ENCODE results near the gene NOC2L.

DNA sequence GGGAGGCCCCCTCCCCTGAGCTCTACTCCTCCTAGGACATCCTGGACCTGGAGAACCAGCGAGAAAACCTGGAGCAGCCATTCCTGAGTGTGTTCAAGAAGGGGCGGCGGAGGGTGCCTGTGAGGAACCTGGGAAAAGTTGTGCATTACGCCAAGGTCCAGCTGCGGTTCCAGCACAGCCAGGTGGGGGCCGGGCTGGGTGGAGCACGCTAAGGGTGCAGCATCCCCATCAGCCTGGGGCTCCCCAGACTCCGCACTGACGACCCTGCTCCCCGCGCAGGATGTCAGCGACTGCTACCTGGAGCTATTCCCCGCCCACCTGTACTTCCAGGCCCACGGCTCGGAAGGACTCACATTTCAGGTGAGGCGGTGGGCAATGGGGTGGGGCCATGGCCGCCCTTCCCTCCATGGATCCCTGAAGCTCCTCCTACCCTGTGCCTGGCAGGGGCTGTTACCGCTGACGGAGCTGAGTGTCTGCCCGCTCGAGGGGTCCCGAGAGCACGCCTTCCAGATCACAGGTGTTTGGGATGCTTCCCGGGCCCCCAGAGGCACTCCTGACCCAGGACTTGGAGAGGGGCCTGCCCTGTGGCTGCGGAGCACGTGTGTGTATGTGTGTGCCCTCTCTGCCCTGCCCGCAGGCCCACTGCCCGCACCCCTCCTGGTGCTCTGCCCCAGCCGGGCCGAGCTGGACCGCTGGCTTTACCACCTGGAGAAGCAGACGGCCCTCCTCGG, 11.4 kb upstream of the NOC2L start:
- TF ChIP-seq POLR2A (IDR thresholded peaks at IDR 0.05) (no peak), EP300 (IDR thresholded peaks at IDR 0.05) (no peak)
- TF ChIP-seq, protein P1, sequence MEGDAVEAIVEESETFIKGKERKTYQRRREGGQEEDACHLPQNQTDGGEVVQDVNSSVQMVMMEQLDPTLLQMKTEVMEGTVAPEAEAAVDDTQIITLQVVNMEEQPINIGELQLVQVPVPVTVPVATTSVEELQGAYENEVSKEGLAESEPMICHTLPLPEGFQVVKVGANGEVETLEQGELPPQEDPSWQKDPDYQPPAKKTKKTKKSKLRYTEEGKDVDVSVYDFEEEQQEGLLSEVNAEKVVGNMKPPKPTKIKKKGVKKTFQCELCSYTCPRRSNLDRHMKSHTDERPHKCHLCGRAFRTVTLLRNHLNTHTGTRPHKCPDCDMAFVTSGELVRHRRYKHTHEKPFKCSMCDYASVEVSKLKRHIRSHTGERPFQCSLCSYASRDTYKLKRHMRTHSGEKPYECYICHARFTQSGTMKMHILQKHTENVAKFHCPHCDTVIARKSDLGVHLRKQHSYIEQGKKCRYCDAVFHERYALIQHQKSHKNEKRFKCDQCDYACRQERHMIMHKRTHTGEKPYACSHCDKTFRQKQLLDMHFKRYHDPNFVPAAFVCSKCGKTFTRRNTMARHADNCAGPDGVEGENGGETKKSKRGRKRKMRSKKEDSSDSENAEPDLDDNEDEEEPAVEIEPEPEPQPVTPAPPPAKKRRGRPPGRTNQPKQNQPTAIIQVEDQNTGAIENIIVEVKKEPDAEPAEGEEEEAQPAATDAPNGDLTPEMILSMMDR (IDR thresholded peaks at IDR 0.05) = no peak
